Activated naive CD8-positive, alpha-beta T cell treated with anti-CD3 and anti-CD28 coated beads for 36 hours (primary cell): Measurements from ENCODE around the gene OR5W2. TPM values are rescaled to one million over a fixed set of nuclear protein-coding genes. Genes with fewer than 3 reads are reported as not detected.

Experiments
- total RNA-seq, 2 experiments: library from RNA; stranded (reverse); gene quantifications; one replicate each; pipeline ENCODE4 v1.2.3, GENCODE V29; 2021

OR5W2 gene
- total RNA-seq, 2 experiments from 2014 or later, result not detected

Other genes with a start within 250 kb of the OR5W2 start
- not detected for gene OR5D13, start 141.1 kb downstream of the OR5W2 start, total RNA-seq
- not detected for gene OR5D14, start 119.0 kb downstream of the OR5W2 start, total RNA-seq
- not detected for gene OR5L1, start 103.2 kb downstream of the OR5W2 start, total RNA-seq
- not detected for gene OR5D18, start 95.0 kb downstream of the OR5W2 start, total RNA-seq
- not detected for gene OR5L2, start 87.4 kb downstream of the OR5W2 start, total RNA-seq
- gene OR5D16, start 75.8 kb downstream of the OR5W2 start, total RNA-seq, result not detected
- gene TRIM51, start 31.3 kb downstream of the OR5W2 start, total RNA-seq, result not detected
- gene OR5I1, start 21.8 kb upstream of the OR5W2 start, total RNA-seq, result not detected
- gene OR10AG1, start 55.4 kb upstream of the OR5W2 start, total RNA-seq, result not detected
- gene OR5F1, start 80.0 kb upstream of the OR5W2 start, total RNA-seq, result not detected
- gene OR5AS1, start 113.1 kb upstream of the OR5W2 start, total RNA-seq, result not detected
- gene OR8I2, start 178.7 kb upstream of the OR5W2 start, total RNA-seq, result not detected
- gene OR8H2, start 189.1 kb upstream of the OR5W2 start, total RNA-seq, result not detected
- gene OR8H3, start 207.8 kb upstream of the OR5W2 start, total RNA-seq, result not detected
- not detected for gene OR8J3, start 225.6 kb upstream of the OR5W2 start, total RNA-seq
- gene OR8K5, start 245.7 kb upstream of the OR5W2 start, total RNA-seq, result not detected